Measurements from ENCODE around the gene RIPPLY3. TPM values are rescaled to one million over a fixed set of nuclear protein-coding genes. Genes with fewer than 3 reads are reported as not detected.
"Not testable (repeated sequence)": the region's sequence is repeated elsewhere in the genome, so short reads cannot be mapped to it uniquely, and the experiment has no call there.

RIPPLY3 gene
- total and polyA plus RNA-seq, 2 donors (not counting 1 experiment from before 2014, with no cell fraction given), result 0.03 TPM; not detected in 1

DNA sequence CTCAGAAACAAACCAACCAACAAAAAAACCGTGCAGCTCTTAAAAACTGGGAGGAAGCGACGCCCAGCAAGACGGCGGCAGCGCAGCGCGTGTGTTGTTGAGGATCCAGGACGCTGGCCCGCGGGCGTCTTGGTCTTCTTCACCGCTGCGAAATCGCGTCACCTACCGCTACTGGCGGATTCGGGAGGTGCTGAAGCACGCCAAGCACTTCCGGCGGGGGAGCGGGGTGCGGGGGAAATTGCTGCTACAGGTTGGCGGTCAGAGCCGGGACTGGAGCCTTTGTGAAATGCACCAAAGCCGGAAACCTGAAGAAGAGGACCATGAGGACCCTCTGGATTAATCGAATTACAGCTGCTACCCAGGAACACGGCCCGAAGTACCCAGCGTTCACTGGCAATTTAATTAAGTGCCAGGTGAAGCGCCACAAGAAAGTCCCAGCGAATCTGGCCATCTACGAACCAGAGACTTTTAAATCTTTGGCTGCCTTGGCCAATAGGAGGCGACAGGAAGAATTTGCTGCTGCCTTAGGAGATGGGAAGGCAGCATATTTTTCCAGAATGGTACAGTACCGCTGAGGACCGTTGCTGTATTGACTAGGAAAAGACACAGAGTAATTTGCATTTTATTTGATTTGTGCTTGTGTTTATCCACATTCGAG lies 11.9 kb upstream of the RIPPLY3 start:
- peak overlapping the region; percentile 21 for H2AFZ ChIP-seq (ENCODE audit: low read length)
- H3K4me2 ChIP-seq (ENCODE audit: extremely low read depth, insufficient read depth, low read length), result no peak overlapping the region
- no peak overlapping the region for H3K27ac ChIP-seq (ENCODE audit: insufficient read depth, low read length)
- no peaks in the 10 kb centered on the region for H3K79me2 ChIP-seq (ENCODE audit: control insufficient read depth, insufficient read depth, low read length)
- no peaks in the 10 kb centered on the region for H3K4me1 ChIP-seq (ENCODE audit: control insufficient read depth, extremely low read depth, insufficient read depth, low read length)
- DNase-seq (ENCODE audit: low read depth in 2 of 2), result peak; percentile 15 to 50
- H3K9me3 ChIP-seq (ENCODE audit: control insufficient read depth, insufficient read depth, low read depth, low read length), result no peaks in the 10 kb centered on the region
- H3K36me3 ChIP-seq (ENCODE audit: control insufficient read depth, insufficient read depth, low read length), result no peaks in the 10 kb centered on the region
- peaks cover 2% of the 10 kb centered on the region for H3K27me3 ChIP-seq (ENCODE audit: control insufficient read depth, insufficient read depth, low read length)
- no peak overlapping the region for H3K9ac ChIP-seq (ENCODE audit: insufficient read depth, low read length)
- TF ChIP-seq, protein P1, sequence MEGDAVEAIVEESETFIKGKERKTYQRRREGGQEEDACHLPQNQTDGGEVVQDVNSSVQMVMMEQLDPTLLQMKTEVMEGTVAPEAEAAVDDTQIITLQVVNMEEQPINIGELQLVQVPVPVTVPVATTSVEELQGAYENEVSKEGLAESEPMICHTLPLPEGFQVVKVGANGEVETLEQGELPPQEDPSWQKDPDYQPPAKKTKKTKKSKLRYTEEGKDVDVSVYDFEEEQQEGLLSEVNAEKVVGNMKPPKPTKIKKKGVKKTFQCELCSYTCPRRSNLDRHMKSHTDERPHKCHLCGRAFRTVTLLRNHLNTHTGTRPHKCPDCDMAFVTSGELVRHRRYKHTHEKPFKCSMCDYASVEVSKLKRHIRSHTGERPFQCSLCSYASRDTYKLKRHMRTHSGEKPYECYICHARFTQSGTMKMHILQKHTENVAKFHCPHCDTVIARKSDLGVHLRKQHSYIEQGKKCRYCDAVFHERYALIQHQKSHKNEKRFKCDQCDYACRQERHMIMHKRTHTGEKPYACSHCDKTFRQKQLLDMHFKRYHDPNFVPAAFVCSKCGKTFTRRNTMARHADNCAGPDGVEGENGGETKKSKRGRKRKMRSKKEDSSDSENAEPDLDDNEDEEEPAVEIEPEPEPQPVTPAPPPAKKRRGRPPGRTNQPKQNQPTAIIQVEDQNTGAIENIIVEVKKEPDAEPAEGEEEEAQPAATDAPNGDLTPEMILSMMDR (conservative IDR thresholded peaks at IDR 0.05 in 1 of 2, IDR thresholded peaks at IDR 0.05 in 1 of 2; ENCODE audit: low read depth in 1 of 2, low read length in 2 of 2), result peak in 1 of 2 donors; percentile 17
- TF ChIP-seq EZH2 (IDR thresholded peaks at IDR 0.05; ENCODE audit: low read length, missing control alignments), result no peak
- peak overlapping the region in 1 of 4 experiments; percentile 39 for H3K4me3 ChIP-seq (replicated peaks in 1 of 4; ENCODE audit: control extremely low read depth in 1 of 4, insufficient read depth in 1 of 4, low read depth in 3 of 4, low read length in 4 of 4)
- no peaks in the 10 kb centered on the region for H4K20me1 ChIP-seq (ENCODE audit: control insufficient read depth, extremely low read depth, insufficient read depth, low read length)

DNA sequence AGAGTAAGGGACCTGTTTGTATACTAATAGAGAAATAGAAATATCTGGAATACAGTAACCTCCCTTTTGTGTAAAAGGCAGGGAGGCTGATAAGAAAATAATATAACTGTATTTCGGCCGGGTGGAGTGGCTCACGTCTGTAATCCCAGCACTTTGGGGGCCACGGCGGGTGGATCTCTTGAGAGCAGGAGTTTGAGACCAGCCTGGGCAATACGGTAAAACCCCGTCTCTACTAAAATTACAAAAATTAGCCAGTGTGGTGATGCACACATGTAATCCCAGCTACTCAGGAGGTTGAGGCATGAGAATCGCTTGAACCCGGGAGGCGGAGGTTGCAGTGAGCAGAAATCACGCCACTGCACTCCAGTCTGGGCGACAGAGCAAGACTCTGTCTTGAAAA lies 11.2 kb upstream of the RIPPLY3 start:
- H3K4me2 ChIP-seq (ENCODE audit: extremely low read depth, insufficient read depth, low read length); H4K20me1 ChIP-seq (ENCODE audit: control insufficient read depth, extremely low read depth, insufficient read depth, low read length); H3K4me3 ChIP-seq (replicated peaks in 1 of 4; ENCODE audit: control extremely low read depth in 1 of 4, insufficient read depth in 1 of 4, low read depth in 3 of 4, low read length in 4 of 4); H3K9me3 ChIP-seq (ENCODE audit: control insufficient read depth, insufficient read depth, low read depth, low read length); H3K27me3 ChIP-seq (ENCODE audit: control insufficient read depth, insufficient read depth, low read length); H3K79me2 ChIP-seq (ENCODE audit: control insufficient read depth, insufficient read depth, low read length); DNase-seq (ENCODE audit: low read depth in 2 of 2); H2AFZ ChIP-seq (ENCODE audit: low read length); H3K36me3 ChIP-seq (ENCODE audit: control insufficient read depth, insufficient read depth, low read length); H3K9ac ChIP-seq (ENCODE audit: insufficient read depth, low read length); H3K4me1 ChIP-seq (ENCODE audit: control insufficient read depth, extremely low read depth, insufficient read depth, low read length); H3K27ac ChIP-seq (ENCODE audit: insufficient read depth, low read length): not testable (repeated sequence)

DNA sequence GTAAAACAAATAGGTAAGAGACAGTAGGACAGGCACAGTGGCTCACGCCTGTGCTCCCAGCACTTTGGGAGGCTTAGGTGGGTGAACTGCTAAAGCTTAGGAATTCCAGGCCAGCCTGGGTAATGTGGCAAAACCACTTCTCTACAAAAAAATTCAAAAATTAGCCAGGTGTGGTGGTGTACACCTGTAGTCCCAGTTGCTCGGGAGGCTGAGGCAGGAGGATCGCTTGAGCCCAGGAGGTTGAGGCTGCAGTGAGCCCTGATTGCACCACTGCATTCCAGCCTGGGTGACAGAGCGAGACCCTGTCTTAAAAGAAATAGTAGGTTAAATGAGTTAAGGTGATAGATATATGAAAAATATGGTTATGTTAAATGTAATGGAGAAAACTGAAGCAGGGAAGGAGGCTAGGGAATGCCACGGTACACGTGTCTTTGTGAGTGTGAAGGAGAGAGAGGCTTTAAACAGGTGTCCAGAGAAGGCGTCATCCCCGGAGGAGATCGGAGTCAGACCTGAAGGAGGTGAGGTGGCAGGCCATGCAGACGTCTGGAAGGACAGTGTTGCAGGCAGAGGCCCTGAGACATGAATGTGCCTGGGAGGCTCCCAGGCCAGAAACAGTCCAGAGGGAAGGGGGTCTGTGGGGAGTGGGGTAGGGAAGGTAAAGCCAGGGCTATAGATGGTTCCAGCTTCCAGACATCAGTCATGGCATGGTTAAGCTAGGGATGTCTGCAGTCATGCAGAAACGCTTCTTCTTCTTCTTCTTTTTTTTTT lies 7.2 kb upstream of the RIPPLY3 start:
- no peak overlapping the region for H3K4me3 ChIP-seq (replicated peaks in 1 of 4; ENCODE audit: control extremely low read depth in 1 of 4, insufficient read depth in 1 of 4, low read depth in 3 of 4, low read length in 4 of 4)
- DNase-seq (ENCODE audit: low read depth in 2 of 2), result no peak
- H3K4me1 ChIP-seq (ENCODE audit: control insufficient read depth, extremely low read depth, insufficient read depth, low read length), result no peaks in the 10 kb centered on the region
- H4K20me1 ChIP-seq (ENCODE audit: control insufficient read depth, extremely low read depth, insufficient read depth, low read length), result no peaks in the 10 kb centered on the region
- no peak overlapping the region for H3K27ac ChIP-seq (ENCODE audit: insufficient read depth, low read length)
- H3K79me2 ChIP-seq (ENCODE audit: control insufficient read depth, insufficient read depth, low read length), result no peaks in the 10 kb centered on the region
- H3K27me3 ChIP-seq (ENCODE audit: control insufficient read depth, insufficient read depth, low read length), result peaks cover 2% of the 10 kb centered on the region
- no peaks in the 10 kb centered on the region for H3K9me3 ChIP-seq (ENCODE audit: control insufficient read depth, insufficient read depth, low read depth, low read length)
- H3K4me2 ChIP-seq (ENCODE audit: extremely low read depth, insufficient read depth, low read length), result no peak overlapping the region
- no peak for TF ChIP-seq EZH2 (IDR thresholded peaks at IDR 0.05; ENCODE audit: low read length, missing control alignments)
- TF ChIP-seq, protein P1 (conservative IDR thresholded peaks at IDR 0.05 in 1 of 2, IDR thresholded peaks at IDR 0.05 in 1 of 2; ENCODE audit: low read depth in 1 of 2, low read length in 2 of 2), result no peak
- H3K9ac ChIP-seq (ENCODE audit: insufficient read depth, low read length), result no peak overlapping the region
- no peaks in the 10 kb centered on the region for H3K36me3 ChIP-seq (ENCODE audit: control insufficient read depth, insufficient read depth, low read length)
- no peak overlapping the region for H2AFZ ChIP-seq (ENCODE audit: low read length)
